GM21825 (cell line): ENCODE data around the gene FMN2.
A peak's percentile ranks its signal among the peaks of the same experiment; 100 is the strongest.
"Not testable (repeated sequence)": the region's sequence is repeated elsewhere in the genome, so short reads cannot be mapped to it uniquely, and the experiment has no call there.

ENCODE experiments used
- ATAC-seq: cut with Tn5 transposase; IDR thresholded peaks from one replicate; pipeline ENCODE4 v1.9.1; 2021; ENCODE audit warnings: mild to moderate bottlenecking, moderate library complexity; ENCODE audit not compliant: unreplicated experiment

FMN2 gene

DNA sequence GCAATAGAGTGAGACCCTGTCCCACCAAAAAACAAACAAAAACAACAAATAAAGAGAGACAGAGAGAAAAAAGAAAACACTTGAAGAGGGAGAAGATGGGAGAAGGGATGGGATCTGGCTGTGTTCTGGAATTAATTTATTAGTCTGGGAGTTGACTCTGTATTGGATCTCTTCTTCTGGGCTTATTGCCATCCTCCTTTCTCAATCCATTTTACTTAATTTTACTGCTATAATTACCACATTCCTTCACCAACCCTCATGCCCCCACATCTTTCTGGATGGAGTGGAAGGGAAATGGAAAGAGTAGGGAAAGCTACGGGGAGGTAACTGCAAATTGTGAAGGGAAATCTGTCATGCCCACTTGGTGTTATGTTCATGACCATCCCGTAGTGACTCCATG lies 42.9 kb downstream of the FMN2 start:
- ATAC-seq = no peak

DNA sequence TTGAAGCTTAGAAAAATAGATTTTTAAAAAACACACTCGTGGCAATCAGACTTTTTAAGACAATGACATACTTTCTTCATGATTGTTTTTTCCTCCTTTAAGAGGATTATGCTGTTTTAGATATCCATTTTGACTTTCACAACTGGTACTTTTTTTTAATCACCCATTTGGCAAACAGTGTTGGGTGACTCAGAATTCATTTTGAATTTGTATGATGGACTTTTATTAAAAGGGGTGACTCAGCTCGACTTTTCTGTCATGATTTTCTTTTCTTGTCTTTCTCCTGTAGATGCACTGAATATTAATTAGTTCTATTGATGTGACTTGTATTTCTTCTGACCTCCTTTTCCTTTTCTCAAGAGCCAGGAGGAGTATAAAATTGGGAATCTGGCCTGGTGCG lies 44.7 kb downstream of the FMN2 start:
- ATAC-seq = no peak

DNA sequence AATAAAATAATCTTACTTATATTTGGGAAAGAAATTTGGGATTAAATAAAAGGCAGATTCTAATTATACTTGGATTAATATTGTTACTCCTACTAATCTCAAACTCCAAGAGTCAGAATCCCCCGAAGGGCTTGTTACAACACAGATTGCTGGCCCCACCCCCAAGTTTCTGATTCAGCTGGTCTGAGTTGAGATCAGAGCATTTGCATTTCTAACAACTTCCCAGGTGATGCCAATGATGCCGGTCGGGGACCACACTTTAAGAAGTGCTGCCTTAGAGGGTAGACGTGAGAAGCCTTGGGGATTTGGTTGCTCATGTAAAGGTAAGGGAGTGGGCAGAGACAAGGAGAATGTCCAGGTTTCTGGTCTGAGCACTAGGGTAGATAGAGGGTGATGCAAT lies 47.2 kb downstream of the FMN2 start:
- no peak for ATAC-seq

DNA sequence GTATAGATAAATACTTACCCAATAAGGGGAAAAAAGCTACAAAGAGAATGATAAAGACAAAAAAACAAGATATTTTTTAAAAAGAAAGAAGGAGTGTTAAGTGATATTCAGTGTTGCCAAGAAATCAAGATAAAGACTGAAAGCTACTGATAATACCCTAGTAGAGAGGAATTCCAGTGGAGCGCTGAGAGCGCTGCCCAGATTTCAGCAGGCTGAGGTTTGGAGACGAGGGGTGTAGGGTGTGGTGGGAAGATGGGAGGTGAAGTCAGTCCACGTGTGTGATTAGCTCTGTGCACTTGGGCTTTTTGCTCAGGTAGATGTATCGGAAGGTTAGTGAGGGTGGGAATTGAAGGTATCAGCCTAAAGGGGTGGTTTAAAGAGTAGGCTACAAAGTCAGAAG lies 47.8 kb downstream of the FMN2 start:
- ATAC-seq = no peak

DNA sequence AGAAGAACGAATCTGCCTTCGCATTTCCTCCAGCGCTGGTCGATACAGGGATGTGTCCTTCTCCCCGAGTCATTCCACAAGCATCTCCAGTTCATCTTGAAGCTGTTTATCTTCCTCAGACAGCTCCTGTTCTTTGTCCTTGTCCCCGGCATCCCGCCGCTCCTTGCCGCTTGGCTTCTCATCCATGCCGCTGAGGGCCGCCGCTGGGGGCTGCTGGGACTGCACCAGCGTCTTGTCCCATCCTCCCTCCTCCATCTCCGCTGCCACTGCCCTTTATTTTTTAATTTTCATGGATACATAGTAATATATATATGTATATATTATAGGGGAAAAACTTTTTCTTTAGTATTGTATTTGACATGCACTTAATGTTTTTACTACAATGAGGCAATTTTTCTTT lies 53.4 kb downstream of the FMN2 start:
- no peak for ATAC-seq

DNA sequence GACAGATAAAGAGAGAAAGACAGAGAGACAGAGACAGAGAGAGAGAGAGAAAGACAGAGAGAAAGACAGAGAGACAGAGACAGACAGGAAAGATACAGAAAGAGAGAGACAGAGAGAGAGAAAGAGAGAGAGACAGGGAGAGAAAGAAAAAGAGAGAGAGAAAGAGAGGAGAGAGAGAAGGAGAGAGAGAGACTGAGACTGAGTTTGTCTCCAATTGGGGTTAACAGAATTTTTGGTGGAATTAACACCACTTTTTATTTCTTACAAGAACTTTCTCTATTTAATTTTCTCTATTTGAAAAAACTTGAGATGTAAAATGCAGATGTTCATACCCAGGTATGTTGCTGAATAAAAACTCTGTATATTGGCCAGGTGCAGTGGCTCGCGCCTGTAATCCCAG lies 56.6 kb downstream of the FMN2 start:
- ATAC-seq = no peak

DNA sequence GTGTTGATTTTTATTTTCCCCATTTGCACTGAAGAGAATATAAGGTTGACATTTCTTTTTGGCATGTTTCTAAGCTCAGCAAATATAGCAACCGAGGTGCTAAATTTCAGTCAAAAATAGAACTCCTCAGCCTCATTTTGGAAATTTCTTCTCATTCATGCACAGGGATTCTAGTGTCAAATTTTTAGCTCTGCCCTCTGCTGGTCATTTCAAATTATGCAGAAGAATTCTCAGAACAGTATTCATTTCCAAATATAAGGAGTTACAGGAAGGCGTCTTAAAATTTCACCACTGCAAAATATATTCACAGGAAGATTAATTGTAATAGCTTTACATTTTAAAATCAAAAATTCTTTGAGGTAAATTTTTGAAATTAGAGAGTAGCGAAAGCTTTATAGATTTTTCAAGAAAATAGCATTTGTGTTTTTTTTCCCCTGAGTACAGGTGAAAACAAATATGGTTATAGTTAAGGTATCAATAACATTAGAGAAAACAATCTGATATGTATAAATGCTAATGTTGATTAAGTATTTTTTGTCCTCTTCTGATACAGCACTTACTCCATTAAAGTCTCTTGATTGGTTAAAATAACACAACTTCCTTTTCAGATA lies 57.9 kb downstream of the FMN2 start:
- peak; percentile 58 for ATAC-seq

DNA sequence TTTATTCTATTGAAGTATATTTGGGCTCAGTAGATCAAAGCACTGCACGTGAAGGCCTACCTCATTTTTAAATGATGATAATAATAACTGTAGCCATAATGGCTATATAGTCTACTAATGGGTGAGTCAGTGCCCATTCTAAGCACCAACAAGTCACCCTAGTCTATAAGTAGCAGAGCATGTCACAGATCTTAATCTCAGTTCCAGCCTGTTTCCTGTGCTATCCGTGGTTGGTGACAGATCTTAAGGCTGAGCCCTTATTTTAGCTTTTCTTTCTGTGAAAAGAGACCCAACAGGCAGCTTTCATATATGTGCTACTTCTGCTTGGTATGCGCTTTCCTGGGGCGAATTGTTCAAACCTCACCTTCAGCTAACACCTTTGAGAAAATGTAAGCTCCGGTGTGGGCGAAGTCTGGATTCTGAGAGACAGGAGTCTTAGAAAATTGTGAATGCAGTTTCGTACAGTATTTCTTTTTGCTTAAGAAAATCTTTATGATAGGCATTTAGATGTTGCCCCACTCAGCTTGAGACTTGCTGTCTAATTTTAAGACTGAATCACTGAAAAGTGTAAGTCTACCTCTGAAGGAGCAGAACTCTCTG lies 59.6 kb downstream of the FMN2 start:
- ATAC-seq = no peak

DNA sequence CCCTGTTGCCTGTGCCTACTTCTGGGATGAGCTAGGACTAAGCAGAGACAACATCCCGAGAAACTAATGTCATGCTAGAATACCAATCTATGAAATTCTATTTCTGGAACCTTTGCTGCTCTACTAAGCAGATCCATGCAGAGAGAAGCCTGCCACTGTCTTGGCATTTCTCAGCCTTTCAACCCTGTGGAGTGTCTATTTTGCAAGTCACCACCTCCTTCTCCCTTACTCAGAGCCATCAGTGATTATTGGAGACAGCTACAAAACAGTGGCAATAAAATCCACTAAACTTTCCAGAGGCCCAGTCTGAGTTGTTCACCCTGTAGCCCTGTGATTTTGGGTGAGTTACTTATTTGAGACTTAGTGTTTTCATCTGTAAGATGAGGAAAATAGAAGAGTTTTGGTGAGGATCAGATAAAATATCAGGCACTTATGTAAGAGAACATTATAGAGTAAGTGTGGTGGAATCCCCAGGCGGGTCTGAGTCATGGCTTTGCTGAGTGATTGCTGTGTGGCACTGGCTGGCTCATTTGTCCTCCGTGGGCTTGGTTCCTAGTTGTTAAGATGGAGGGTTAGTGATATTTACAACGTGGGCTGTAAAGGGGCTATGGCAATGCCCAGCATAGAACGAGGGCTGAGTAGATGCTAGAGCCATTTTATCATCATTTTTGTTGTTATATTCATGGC lies 61.1 kb downstream of the FMN2 start:
- no peak for ATAC-seq

DNA sequence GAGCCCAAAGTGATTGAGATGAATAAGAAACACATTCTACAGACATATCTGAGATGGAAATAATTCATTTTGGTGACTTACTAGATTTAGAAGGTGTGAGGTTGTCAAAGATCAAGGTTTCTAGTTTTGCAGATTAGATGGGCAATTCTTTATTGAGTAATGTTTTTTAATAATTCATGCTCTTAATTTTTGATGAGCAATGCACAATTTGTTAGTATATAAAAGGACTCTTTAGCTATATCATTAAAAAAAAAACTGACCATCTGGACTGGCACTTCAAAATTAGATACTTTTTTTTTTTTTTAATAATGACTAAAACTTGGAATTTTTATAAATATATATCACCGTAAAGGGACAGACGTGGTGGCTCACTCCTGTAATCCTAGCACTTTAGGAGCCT lies 63.9 kb downstream of the FMN2 start:
- no peak for ATAC-seq

DNA sequence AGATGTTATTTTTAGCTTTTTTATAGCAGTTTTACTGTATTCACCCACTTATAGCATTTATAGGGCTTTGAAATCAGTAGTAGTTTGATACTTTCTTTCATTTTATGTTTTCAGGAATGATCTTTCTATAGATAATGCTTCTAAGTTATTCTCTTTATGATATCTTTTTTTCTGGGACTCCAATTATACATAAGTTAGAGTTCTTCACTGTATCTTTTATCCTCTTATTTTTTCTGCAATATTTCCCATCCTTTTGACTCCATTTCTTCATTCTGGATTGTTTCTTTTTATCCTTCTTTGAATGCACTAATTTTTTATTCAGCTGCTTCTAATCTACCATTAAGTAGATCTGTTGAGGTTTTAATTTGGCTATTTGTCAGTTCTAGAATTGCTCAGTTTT lies 73.1 kb downstream of the FMN2 start:
- no peak for ATAC-seq

DNA sequence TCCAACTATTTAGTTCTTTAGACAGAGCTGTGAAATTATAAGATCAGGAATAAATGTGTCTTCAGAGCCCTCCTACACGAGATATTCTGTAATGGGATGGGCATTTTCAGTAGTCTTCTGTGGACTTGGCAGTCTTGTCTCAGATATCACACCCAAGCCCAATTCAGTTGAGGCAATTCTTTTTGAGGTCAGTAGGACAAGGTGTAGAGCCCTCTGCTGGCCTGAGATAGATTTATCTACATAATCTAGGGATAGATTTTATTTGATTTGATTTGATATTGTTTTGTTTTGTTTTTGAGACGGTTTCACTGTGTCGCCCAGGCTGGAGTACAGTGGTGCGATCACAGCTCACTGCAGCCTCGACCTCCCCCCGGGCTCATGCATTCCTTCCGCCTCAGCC lies 77.5 kb downstream of the FMN2 start:
- ATAC-seq = no peak

DNA sequence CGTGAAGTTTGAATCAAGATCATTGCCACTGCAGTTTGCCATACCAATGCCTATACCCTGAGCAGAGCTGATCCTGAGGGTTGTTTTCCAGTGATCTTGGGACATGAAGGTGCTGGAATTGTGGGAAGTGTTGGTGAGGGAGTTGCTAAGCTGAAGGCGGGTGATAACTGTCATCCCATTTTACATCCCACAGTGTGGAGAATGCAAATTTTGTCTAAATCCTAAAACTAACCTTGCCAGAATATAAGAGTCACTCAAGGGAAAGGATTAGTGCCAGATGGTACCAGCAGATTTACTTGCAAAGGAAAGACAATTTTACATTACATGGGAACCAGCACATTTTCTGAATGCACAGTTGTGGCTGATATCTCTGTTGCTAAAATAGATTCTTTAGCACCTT lies 78.6 kb downstream of the FMN2 start:
- ATAC-seq = no peak

DNA sequence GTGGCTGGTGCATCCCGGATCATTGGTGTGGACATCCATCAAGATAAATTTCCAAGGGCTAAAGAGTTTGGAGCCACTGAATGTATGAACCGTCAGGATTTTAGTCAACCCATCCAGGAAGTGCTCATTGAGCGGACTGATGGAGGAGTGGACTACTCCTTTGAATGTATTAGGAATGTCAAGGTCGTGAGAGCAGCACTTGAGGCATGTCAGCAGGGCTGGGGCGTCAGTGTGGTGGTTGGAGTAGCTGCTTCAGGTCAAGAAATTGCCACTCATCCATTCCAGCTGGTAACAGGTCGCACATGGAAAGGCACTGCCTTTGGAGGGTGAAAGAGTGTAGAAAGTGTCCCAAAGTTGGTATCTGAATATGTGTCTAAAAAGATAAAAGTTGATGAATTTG lies 79.1 kb downstream of the FMN2 start:
- ATAC-seq = no peak

DNA sequence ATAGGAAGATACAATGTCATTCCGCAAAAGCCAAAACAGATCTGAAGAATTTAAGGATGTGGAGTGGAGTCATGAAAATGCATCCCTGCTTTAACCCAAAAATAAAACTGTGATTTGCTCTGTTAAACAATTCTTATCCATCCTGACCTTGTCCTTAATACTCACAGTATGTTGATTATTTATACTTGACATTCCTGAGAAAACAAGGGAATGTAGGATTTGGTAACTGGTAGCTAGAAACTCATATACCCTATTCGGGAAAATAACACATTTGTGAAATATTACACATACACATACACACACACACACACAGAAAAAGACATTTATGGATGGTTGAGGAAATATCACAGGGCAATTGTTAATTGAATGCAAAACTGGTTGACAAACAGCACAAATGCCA lies 80.2 kb downstream of the FMN2 start:
- ATAC-seq = no peak

DNA sequence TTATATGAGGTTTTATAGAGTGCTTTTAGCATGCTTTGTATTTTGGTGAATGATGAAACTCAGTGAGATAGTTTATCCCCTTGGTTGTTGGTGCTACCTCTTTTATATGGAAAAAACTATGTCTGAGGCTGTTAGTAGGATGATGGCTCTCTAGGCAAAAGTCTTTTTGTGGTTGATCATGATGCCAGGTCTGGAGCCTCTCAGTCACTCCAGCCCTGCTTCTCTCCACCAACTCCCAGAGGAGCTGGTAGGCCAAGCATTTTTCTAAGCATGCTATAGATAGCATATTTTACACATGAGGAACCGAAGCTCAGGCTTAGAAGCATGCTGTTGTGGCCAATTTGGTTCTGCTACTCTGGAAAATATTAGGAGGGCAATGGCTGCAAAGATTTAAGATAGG lies 82.2 kb downstream of the FMN2 start:
- no peak for ATAC-seq

DNA sequence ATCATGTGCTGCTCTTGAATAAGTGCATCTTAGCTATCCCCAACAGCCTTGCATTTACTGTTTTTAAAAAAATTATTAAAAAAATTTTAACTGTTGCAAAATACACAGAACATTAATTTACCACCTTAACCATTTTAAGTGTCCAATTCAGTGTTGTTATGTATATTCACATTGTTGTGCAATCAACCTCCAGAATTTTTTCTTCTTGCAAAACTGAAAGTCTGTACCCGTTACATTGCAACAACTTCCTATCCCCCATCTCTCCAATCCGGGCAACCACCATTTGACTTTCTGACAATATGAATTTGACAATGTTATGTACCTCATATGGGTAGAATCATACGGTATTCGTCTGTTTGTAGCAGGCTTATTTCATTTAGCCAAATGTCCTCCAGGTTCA lies 83.1 kb downstream of the FMN2 start:
- no peak for ATAC-seq

DNA sequence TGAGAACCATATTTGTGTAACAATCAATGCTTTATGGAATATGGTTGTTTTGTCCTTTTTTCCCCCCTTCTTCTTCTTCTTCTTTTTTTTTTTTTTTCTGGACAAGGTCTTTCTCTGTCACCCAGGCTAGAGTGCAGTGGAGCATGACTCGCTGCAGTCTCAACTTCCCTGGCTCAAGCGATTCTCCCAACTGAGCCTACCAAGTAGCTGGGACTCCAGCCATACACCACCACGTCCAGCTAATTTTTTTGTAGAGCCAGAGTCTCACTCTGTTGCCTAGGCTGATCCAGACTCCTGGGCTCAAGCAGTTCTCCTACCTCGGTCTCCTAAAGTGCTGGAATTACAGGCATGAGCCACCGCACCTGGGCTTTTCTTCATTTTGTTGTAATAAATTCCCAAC lies 86.7 kb downstream of the FMN2 start:
- no peak for ATAC-seq

DNA sequence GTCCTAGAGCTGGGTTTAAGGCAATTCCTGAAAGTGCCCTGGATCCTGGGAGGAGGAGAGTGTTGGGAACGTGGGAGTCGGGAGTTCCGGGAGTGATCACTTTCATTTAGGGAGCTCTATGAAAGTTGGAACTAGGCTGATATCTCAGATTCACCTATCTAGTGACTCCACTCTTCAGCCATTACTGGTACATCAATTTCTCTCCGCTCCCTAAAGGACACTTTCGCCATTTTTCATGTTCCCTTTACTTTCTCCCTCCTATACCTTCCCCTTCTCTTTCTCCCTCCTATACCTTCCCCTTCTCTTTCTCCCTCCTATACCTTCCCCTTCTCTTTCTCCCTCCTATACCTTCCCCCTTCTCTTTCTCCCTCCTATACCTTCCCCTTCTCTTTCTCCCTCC lies 93.0 kb downstream of the FMN2 start:
- ATAC-seq = not testable (repeated sequence)

DNA sequence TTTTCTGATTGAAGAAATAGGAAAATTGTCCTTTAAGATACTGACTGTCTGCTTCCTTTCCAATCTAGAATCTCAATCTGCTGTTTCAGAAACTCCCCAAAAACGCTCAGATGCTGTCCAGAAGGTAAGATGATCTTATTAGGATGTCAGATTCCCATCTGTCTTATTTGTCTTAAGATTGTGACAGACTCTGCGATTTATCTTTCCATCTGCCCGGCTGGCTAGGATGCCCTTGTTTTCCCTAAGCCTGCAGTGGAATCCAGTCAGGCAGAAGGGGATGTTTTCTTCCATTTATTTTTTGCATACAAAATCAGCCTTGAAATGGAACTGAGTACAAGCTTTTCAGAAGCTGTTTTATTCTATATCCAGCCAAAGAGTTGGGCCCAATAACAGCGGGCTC lies 96.5 kb downstream of the FMN2 start:
- no peak for ATAC-seq

DNA sequence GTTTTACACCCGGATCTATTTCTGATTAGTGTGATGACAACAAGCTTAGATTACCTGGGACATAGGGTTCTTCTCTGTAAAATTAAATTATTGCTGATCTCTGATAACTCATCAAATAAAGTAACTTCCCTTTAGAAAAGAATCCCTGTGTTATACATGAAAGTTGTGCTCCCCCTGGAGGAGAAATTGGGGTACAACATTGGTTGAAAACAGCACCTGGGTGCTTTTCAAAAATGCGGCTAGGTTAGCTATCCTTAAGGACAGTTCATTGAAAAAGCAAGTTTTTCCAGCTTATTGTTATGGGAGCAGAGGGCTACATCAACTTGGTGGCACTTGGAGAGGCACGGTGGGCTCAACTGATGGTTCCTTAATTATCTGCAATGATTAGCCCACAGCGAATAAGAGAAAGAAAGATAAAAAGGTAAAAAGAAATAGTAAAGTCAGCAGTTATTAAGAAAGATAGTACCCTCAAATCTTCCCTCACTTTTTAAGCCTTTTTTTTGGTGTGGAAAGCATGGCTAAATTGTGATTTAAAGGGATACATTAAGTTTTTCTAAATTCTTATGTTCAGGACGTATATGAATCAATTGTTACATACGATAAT lies 97.8 kb downstream of the FMN2 start:
- peak; percentile 74 for ATAC-seq

DNA sequence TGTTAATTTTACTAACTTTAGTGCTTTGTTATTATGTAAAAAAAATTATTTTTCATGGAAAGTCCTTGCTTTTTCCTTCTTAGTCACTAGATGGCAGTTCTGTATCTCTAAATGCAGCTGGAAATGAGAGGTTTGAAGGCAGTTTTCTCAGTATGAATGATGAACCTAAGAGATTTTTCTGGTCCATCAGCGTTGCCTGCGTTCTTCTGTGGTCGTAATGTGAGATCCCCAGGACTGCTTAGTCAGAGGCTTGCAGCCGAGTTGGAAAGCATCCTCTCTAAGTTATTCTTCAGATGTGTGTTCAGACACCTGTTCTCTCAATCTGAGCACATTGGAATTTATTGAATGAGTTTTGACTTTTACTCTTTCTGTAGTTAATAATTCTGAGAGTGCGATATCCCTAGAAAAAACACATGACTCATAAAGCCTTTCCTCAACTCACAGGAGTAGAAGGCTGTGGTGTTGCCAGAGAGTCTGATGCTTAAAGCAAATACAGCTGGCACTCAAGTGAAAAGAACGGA lies 99.3 kb downstream of the FMN2 start:
- no peak for ATAC-seq
